A549 (cell line): ENCODE results near the gene TDP1. TPM values are rescaled to one million over a fixed set of nuclear protein-coding genes. Genes with fewer than 3 reads are reported as not detected.
A peak's percentile ranks its signal among the peaks of the same experiment; 100 is the strongest.
"Not testable (repeated sequence)": the region's sequence is repeated elsewhere in the genome, so short reads cannot be mapped to it uniquely, and the experiment has no call there.

Source experiments
- ATAC-seq, 2 experiments: fragments of 200-7000 bp in 1 of 2; fragments of >200 bp in 1 of 2; cut with Nextera tagmentation in 1 of 2; cut with Tn5 transposase in 1 of 2; 3 replicates each; pipeline versions ENCODE4 v1.8.0 to v1.9.1; 2018 to 2020; ENCODE audit warnings: mild to moderate bottlenecking in 1 of 2, moderate library complexity in 1 of 2
- CTCF ChIA-PET: fragments of 300-600 bp; sonication (Branson Sonifier 250); formaldehyde crosslinking; extraction: SDS; loops from one replicate; lab custom pipeline; 2021; ENCODE audit warnings: antibody characterized with exemption, inconsistent platforms; lab: Yijun Ruan, JAX
- POLR2A ChIA-PET: fragments of 350-600 bp; formaldehyde crosslinking; extraction: SDS; loops from one replicate; lab custom pipeline; 2021; ENCODE audit warnings: antibody characterized with exemption, inconsistent platforms; lab: Yijun Ruan, JAX
- DNase-seq, 2 experiments: peaks; one replicate each; pipeline versions ENCODE4 v3.0.0 to v3.0.0-alpha.2; 2011 to 2016; ENCODE audit warnings: low read depth in 1 of 2, low spot score in 1 of 2
- FAIRE-seq: peaks from 2 replicates; lab custom pipeline; 2011; peaks lifted over from hg19 to GRCh38; lab: Jason Lieb, UNC
- H3K27ac ChIP-seq, 2 experiments: fragments of >200 bp; sonication (Bioruptor Twin); formaldehyde crosslinking; 3 replicates each; pipeline ENCODE4 v1.5.1; 2016 to 2017
- H3K4me1 ChIP-seq: fragments of >200 bp; sonication (Bioruptor Twin); formaldehyde crosslinking; 3 replicates; pipeline ENCODE4 v1.6.1; 2016
- H3K4me2 ChIP-seq: fragments of >200 bp; sonication (Bioruptor Twin); formaldehyde crosslinking; 3 replicates; pipeline ENCODE4 v1.6.1; 2016
- H3K4me3 ChIP-seq: fragments of >200 bp; sonication (Bioruptor Twin); formaldehyde crosslinking; 3 replicates; pipeline ENCODE4 v1.5.1; 2016
- H3K9me3 ChIP-seq: fragments of >200 bp; sonication (Bioruptor Twin); formaldehyde crosslinking; 3 replicates; pipeline ENCODE4 v1.6.1; 2016
- BHLHE40 ChIP-seq: IDR thresholded peaks from 2 replicates; pipeline ENCODE4 v1.6.1; 2012; ENCODE audit warnings: low read depth, low read length, inconsistent platforms
- CBX2 ChIP-seq: fragments of 200-600 bp; sonication (generic); IDR thresholded peaks from 2 replicates; pipeline ENCODE4 v1.6.1; 2016; ENCODE audit warnings: low read depth, mild to moderate bottlenecking, borderline replicate concordance
- CBX8 ChIP-seq: fragments of 200-600 bp; sonication (generic); IDR thresholded peaks from 2 replicates; pipeline ENCODE4 v1.6.1; 2016
- EHMT2 ChIP-seq: fragments of 200-600 bp; sonication (generic); IDR thresholded peaks from 2 replicates; pipeline ENCODE4 v1.6.1; 2016; ENCODE audit warnings: antibody characterized with exemption, low read depth, mild to moderate bottlenecking, moderate library complexity
- ELK1 ChIP-seq: fragments of 150-350 bp; IDR thresholded peaks from 2 replicates; pipeline ENCODE4 v1.6.1; 2014; ENCODE audit warnings: low read depth, mild to moderate bottlenecking, low read length
- ESRRA ChIP-seq: fragments of 150-350 bp; IDR thresholded peaks from 2 replicates; pipeline ENCODE4 v1.6.1; 2014; ENCODE audit warnings: mild to moderate bottlenecking, low read length, borderline replicate concordance
- FOSB ChIP-seq: fragments of 250-450 bp; sonication (Bioruptor Pico); IDR thresholded peaks from 2 replicates; pipeline ENCODE4 v1.5.0; 2020; ENCODE audit warnings: mild to moderate bottlenecking, moderate library complexity
- FOXS1 ChIP-seq: fragments of 250-450 bp; sonication (Bioruptor Pico); IDR thresholded peaks from 2 replicates; pipeline ENCODE4 v1.5.0; 2020; ENCODE audit warnings: mild to moderate bottlenecking, moderate library complexity
- HOXA7 ChIP-seq: fragments of 250-450 bp; sonication (Bioruptor Pico); IDR thresholded peaks from 2 replicates; pipeline ENCODE4 v1.5.0; 2020; ENCODE audit warnings: mild to moderate bottlenecking, moderate library complexity
- JUN ChIP-seq, 2 experiments: fragments of >200 bp; sonication (Bioruptor Twin); formaldehyde crosslinking; IDR thresholded peaks; 2 replicates in 1 of 2; 3 replicates in 1 of 2; pipeline ENCODE4 v1.6.1; 2016 to 2017
- JUNB ChIP-seq: fragments of >200 bp; sonication (Bioruptor Twin); formaldehyde crosslinking; IDR thresholded peaks from 2 replicates; pipeline ENCODE4 v1.6.1; 2016
- RCOR1 ChIP-seq: fragments of 150-350 bp; IDR thresholded peaks from 2 replicates; pipeline ENCODE4 v1.6.1; 2014; ENCODE audit warnings: antibody characterized with exemption, low read length, low read depth
- REST ChIP-seq: fragments of 200-600 bp; sonication (generic); IDR thresholded peaks from 2 replicates; pipeline ENCODE4 v1.6.1; 2016; ENCODE audit warnings: antibody characterized with exemption, mild to moderate bottlenecking, moderate library complexity
- SREBF2 ChIP-seq: fragments of 450-650 bp; IDR thresholded peaks from 2 replicates; pipeline ENCODE4 v1.6.1; 2014; ENCODE audit warnings: mild to moderate bottlenecking, moderate library complexity
- TFCP2L1 ChIP-seq: fragments of 250-450 bp; sonication (Bioruptor Pico); IDR thresholded peaks from 2 replicates; pipeline ENCODE4 v1.5.0; 2021; ENCODE audit warnings: mild to moderate bottlenecking
- WGBS: methylation state at CpG from one replicate; pipeline ENCODE4 v1.1.6; 2017; ENCODE audit errors: missing lambda C conversion rate; 5-methylcytosine and 5-hydroxymethylcytosine counted together
- polyA plus RNA-seq, 4 experiments: library from polyadenylated mRNA; depleted of rRNA in 3 of 4; stranded (reverse); fragments of >200 nt; fragmentation: RNase III in 1 of 4; extraction: RNeasy Plus Mini Kit Qiagen cat#74134 plus additional on column Dnase treatment in 1 of 4; gene quantifications; 2 replicates in 3 of 4; 3 replicates in 1 of 4; pipeline ENCODE4 v1.2.3, GENCODE V29; 2011 to 2017
- TF ChIP-seq, protein P1 (sequence below): fragments of >200 bp; sonication (Bioruptor Twin); formaldehyde crosslinking; IDR thresholded peaks from 3 replicates; pipeline ENCODE4 v1.6.1; 2016
- TF ChIP-seq, protein P2 (sequence below): fragments of >200 bp; sonication (Bioruptor Twin); formaldehyde crosslinking; IDR thresholded peaks from 2 replicates; pipeline ENCODE4 v1.6.1; 2016
- TF ChIP-seq, protein P3 (sequence below): fragments of 250-450 bp; sonication (Bioruptor Pico); IDR thresholded peaks from 2 replicates; pipeline ENCODE4 v1.5.0; 2021; ENCODE audit warnings: mild to moderate bottlenecking, moderate library complexity, borderline replicate concordance
- TF ChIP-seq, protein P4 (sequence below): IDR thresholded peaks from 2 replicates; pipeline ENCODE4 v1.6.1; 2012

TDP1 gene
- polyA plus RNA-seq, 2 of the 4 experiments (the other 2 are of a cell fraction) = 15.2 to 21.6 TPM

- CTCF ChIA-PET = interaction anchor here (0.5 to 1.1 kb wide), 2 partner anchors 21 to 212 kb away, joined by 3 to 5 read pairs; no protein-coding TSS in a partner anchor
- DNase-seq (no peak), FAIRE-seq (no peak), ATAC-seq (peak in 1 of 2 experiments; percentile 44; a peak in 2 of 6 replicates)
- Histone ChIP-seq H3K27ac (no peak overlapping the region), H3K4me2 (no peak overlapping the region), H3K9me3 (no peaks in the 10 kb centered on the region), H3K4me1 (no peaks in the 10 kb centered on the region), H3K4me3 (no peak overlapping the region)
- WGBS = 61% methylated on average over 7 of the region's 7 CpGs
- no peak for TF ChIP-seq FOSB (CRISPR knock-in tag)
- no peak for TF ChIP-seq CBX2
- no peak for TF ChIP-seq TFCP2L1 (CRISPR knock-in tag)
- TF ChIP-seq RCOR1 = no peak
- TF ChIP-seq, protein P1, sequence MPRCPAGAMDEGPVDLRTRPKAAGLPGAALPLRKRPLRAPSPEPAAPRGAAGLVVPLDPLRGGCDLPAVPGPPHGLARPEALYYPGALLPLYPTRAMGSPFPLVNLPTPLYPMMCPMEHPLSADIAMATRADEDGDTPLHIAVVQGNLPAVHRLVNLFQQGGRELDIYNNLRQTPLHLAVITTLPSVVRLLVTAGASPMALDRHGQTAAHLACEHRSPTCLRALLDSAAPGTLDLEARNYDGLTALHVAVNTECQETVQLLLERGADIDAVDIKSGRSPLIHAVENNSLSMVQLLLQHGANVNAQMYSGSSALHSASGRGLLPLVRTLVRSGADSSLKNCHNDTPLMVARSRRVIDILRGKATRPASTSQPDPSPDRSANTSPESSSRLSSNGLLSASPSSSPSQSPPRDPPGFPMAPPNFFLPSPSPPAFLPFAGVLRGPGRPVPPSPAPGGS = no peak
- no peak for TF ChIP-seq HOXA7
- POLR2A ChIA-PET = no interaction called here
Observed at GRCh38 chr14:90023176-90023896, 67.6 kb downstream of the TDP1 start.

GRCh38 chr14:90024910-90025309, 69.2 kb downstream of the TDP1 start:
- no peaks in the 10 kb centered on the region for H3K9me3 ChIP-seq
- no peak for DNase-seq
- CTCF ChIA-PET = interaction anchor here (1.0 kb wide), 1 partner anchor 52 kb away, joined by 3 read pairs; no protein-coding TSS in a partner anchor
- TF ChIP-seq SREBF2 (no peak), BHLHE40 (no peak), EHMT2 (no peak), FOSB (CRISPR knock-in tag) (no peak), CBX8 (no peak), FOXS1 (CRISPR knock-in tag) (no peak), JUNB (no peak), RCOR1 (no peak), TFCP2L1 (CRISPR knock-in tag) (no peak)
- TF ChIP-seq, protein P2, sequence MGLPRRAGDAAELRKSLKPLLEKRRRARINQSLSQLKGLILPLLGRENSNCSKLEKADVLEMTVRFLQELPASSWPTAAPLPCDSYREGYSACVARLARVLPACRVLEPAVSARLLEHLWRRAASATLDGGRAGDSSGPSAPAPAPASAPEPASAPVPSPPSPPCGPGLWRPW = no peak
- TF ChIP-seq, all 56 proteins: peak for 0
- POLR2A ChIA-PET = no interaction called here
- FAIRE-seq (no peak), ATAC-seq (no peak)
- Histone ChIP-seq H3K27ac (no peak overlapping the region), H3K4me1 (no peaks in the 10 kb centered on the region), H3K4me2 (no peak overlapping the region), H3K4me3 (no peak overlapping the region)
- 81% methylated on average over 3 of the region's 3 CpGs for WGBS

- H3K4me3 ChIP-seq = not testable (repeated sequence)
Observed at GRCh38 chr14:90026608-90027007, 70.9 kb downstream of the TDP1 start.

GRCh38 chr14:90027842-90028241, 72.1 kb downstream of the TDP1 start:
- CTCF ChIA-PET = interaction anchor here (1.0 kb wide), 1 partner anchor 55 kb away, joined by 5 read pairs; no protein-coding TSS in a partner anchor
- no peak overlapping the region for H3K4me3 ChIP-seq
- POLR2A ChIA-PET = no interaction called here
- TF ChIP-seq FOSB (CRISPR knock-in tag) = no peak
- TF ChIP-seq, protein P3, sequence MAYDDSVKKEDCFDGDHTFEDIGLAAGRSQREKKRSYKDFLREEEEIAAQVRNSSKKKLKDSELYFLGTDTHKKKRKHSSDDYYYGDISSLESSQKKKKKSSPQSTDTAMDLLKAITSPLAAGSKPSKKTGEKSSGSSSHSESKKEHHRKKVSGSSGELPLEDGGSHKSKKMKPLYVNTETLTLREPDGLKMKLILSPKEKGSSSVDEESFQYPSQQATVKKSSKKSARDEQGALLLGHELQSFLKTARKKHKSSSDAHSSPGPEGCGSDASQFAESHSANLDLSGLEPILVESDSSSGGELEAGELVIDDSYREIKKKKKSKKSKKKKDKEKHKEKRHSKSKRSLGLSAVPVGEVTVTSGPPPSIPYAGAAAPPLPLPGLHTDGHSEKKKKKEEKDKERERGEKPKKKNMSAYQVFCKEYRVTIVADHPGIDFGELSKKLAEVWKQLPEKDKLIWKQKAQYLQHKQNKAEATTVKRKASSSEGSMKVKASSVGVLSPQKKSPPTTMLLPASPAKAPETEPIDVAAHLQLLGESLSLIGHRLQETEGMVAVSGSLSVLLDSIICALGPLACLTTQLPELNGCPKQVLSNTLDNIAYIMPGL (CRISPR knock-in tag) = no peak
- TF ChIP-seq ESRRA = no peak
- TF ChIP-seq, protein P4, sequence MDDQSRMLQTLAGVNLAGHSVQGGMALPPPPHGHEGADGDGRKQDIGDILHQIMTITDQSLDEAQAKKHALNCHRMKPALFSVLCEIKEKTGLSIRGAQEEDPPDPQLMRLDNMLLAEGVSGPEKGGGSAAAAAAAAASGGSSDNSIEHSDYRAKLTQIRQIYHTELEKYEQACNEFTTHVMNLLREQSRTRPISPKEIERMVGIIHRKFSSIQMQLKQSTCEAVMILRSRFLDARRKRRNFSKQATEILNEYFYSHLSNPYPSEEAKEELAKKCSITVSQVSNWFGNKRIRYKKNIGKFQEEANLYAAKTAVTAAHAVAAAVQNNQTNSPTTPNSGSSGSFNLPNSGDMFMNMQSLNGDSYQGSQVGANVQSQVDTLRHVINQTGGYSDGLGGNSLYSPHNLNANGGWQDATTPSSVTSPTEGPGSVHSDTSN = no peak
- no peak for TF ChIP-seq RCOR1
- no peak for TF ChIP-seq REST
- TF ChIP-seq ELK1 = no peak
- TF ChIP-seq JUN (IDR thresholded peaks at IDR 0.05) = no peak

More at GRCh38 chr14:90026608-90027007, 70.9 kb downstream of the TDP1 start:
- H3K27ac ChIP-seq, H3K9me3 ChIP-seq, DNase-seq, H3K4me2 ChIP-seq, CTCF ChIA-PET, FAIRE-seq, POLR2A ChIA-PET, H3K4me1 ChIP-seq, ATAC-seq: not testable (repeated sequence)
- 59% methylated on average over 2 of the region's 4 CpGs for WGBS

More at GRCh38 chr14:90027842-90028241, 72.1 kb downstream of the TDP1 start:
- H3K4me1 ChIP-seq = no peaks in the 10 kb centered on the region
- DNase-seq = no peak
- no peak for ATAC-seq
- 71% methylated on average over 1 of the region's 1 CpG for WGBS
- no peak for FAIRE-seq
- no peak overlapping the region for H3K27ac ChIP-seq
- H3K9me3 ChIP-seq = no peaks in the 10 kb centered on the region
- H3K4me2 ChIP-seq = no peak overlapping the region
